ENCODE results near the gene FAM110A.

The FAM110A gene

GRCh38 chr20:839015-839414 is 5.5 kb downstream of the FAM110A start:
- Histone ChIP-seq H3K79me2 (ENCODE audit: control insufficient read depth, low read length) (peaks cover 46% of the 10 kb centered on the region), H3K9me3 (ENCODE audit: control insufficient read depth, insufficient read depth, low read length) (no peaks in the 10 kb centered on the region), H3K4me3 (ENCODE audit: low read length) (no peak overlapping the region), H3K27me3 (ENCODE audit: control insufficient read depth, low read length) (peaks cover 5% of the 10 kb centered on the region; the same call in 1 of the 2 replicates), H3F3A (ENCODE audit: control insufficient read depth, insufficient read depth) (peaks cover 7% of the 10 kb centered on the region; the same call in 1 of the 2 replicates), H3K4me1 (ENCODE audit: control insufficient read depth, low read length) (peaks cover 51% of the 10 kb centered on the region), H3K9me2 (replicated peaks; ENCODE audit: control insufficient read depth, low read length) (no peaks in the 10 kb centered on the region), H3K27ac (ENCODE audit: low read depth, low read length) (no peak overlapping the region), H3K36me3 (ENCODE audit: control insufficient read depth, low read length) (no peaks in the 10 kb centered on the region), H3K4me2 (ENCODE audit: low read length) (no peak overlapping the region), H4K20me1 (ENCODE audit: control insufficient read depth, insufficient read depth, low read depth, low read length) (peaks cover 4% of the 10 kb centered on the region; the same call in 1 of the 2 replicates)
- TF ChIP-seq, protein P1, sequence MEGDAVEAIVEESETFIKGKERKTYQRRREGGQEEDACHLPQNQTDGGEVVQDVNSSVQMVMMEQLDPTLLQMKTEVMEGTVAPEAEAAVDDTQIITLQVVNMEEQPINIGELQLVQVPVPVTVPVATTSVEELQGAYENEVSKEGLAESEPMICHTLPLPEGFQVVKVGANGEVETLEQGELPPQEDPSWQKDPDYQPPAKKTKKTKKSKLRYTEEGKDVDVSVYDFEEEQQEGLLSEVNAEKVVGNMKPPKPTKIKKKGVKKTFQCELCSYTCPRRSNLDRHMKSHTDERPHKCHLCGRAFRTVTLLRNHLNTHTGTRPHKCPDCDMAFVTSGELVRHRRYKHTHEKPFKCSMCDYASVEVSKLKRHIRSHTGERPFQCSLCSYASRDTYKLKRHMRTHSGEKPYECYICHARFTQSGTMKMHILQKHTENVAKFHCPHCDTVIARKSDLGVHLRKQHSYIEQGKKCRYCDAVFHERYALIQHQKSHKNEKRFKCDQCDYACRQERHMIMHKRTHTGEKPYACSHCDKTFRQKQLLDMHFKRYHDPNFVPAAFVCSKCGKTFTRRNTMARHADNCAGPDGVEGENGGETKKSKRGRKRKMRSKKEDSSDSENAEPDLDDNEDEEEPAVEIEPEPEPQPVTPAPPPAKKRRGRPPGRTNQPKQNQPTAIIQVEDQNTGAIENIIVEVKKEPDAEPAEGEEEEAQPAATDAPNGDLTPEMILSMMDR (IDR thresholded peaks at IDR 0.05; ENCODE audit: low read depth, low read length, poor library complexity, severe bottlenecking) = no peak
- no peak for TF ChIP-seq EZH2phosphoT487 (IDR thresholded peaks at IDR 0.05; ENCODE audit: borderline replicate concordance, low read length)

- peaks cover 51% of the 10 kb centered on the region for H3K4me1 ChIP-seq (ENCODE audit: control insufficient read depth, low read length)
- no peaks in the 10 kb centered on the region for H3K36me3 ChIP-seq (ENCODE audit: control insufficient read depth, low read length)
- H3K4me2 ChIP-seq (ENCODE audit: low read length) = no peak overlapping the region
- H3K79me2 ChIP-seq (ENCODE audit: control insufficient read depth, low read length) = peaks cover 44% of the 10 kb centered on the region
- H3F3A ChIP-seq (ENCODE audit: control insufficient read depth, insufficient read depth) = peaks cover 7% of the 10 kb centered on the region; the same call in 1 of the 2 replicates
- no peak overlapping the region for H3K4me3 ChIP-seq (ENCODE audit: low read length)
- H3K9me2 ChIP-seq (replicated peaks; ENCODE audit: control insufficient read depth, low read length) = no peaks in the 10 kb centered on the region
- no peak for TF ChIP-seq EZH2phosphoT487 (IDR thresholded peaks at IDR 0.05; ENCODE audit: borderline replicate concordance, low read length)
- TF ChIP-seq, protein P1 (IDR thresholded peaks at IDR 0.05; ENCODE audit: low read depth, low read length, poor library complexity, severe bottlenecking) = no peak
- no peaks in the 10 kb centered on the region for H3K9me3 ChIP-seq (ENCODE audit: control insufficient read depth, insufficient read depth, low read length)
- no peak overlapping the region for H3K27ac ChIP-seq (ENCODE audit: low read depth, low read length)
- H4K20me1 ChIP-seq (ENCODE audit: control insufficient read depth, insufficient read depth, low read depth, low read length) = peaks cover 4% of the 10 kb centered on the region; the same call in 1 of the 2 replicates
- H3K27me3 ChIP-seq (ENCODE audit: control insufficient read depth, low read length) = peaks cover 5% of the 10 kb centered on the region; the same call in 1 of the 2 replicates
Observed at GRCh38 chr20:839626-840025, 6.1 kb downstream of the FAM110A start.

DNA sequence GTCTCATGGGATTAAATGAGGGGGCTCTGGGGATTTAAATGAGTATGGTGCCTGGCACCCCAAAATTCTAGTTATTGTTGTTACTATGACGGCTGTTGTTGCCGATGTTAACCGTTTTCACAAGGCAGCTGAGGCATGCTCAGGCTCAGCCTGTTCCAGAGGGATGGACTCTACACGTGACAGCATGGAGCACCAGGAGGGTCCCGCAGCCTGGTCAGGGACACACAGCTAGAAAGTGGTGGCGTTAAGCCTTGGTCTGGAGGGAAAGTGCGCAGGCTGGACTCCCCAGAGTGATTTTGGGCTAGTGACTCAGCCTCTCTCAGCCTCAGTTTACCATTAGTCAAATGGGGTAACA is 7.0 kb downstream of the FAM110A start:
- H3K4me1 ChIP-seq (ENCODE audit: control insufficient read depth, low read length) = peaks cover 51% of the 10 kb centered on the region
- H3K4me3 ChIP-seq (ENCODE audit: low read length) = no peak overlapping the region; the same call in 1 of the 2 replicates
- H3K4me2 ChIP-seq (ENCODE audit: low read length) = no peak overlapping the region
- H3K79me2 ChIP-seq (ENCODE audit: control insufficient read depth, low read length) = peaks cover 46% of the 10 kb centered on the region
- peaks cover 7% of the 10 kb centered on the region; the same call in 1 of the 2 replicates for H3F3A ChIP-seq (ENCODE audit: control insufficient read depth, insufficient read depth)
- no peaks in the 10 kb centered on the region for H3K9me3 ChIP-seq (ENCODE audit: control insufficient read depth, insufficient read depth, low read length)
- peaks cover 4% of the 10 kb centered on the region; the same call in 1 of the 2 replicates for H4K20me1 ChIP-seq (ENCODE audit: control insufficient read depth, insufficient read depth, low read depth, low read length)
- no peaks in the 10 kb centered on the region for H3K9me2 ChIP-seq (replicated peaks; ENCODE audit: control insufficient read depth, low read length)
- H3K36me3 ChIP-seq (ENCODE audit: control insufficient read depth, low read length) = peaks cover 6% of the 10 kb centered on the region; the same call in 1 of the 2 replicates
- peaks cover 5% of the 10 kb centered on the region; the same call in 1 of the 2 replicates for H3K27me3 ChIP-seq (ENCODE audit: control insufficient read depth, low read length)
- H3K27ac ChIP-seq (ENCODE audit: low read depth, low read length) = no peak overlapping the region
- TF ChIP-seq, protein P1 (IDR thresholded peaks at IDR 0.05; ENCODE audit: low read depth, low read length, poor library complexity, severe bottlenecking) = no peak
- TF ChIP-seq EZH2phosphoT487 (IDR thresholded peaks at IDR 0.05; ENCODE audit: borderline replicate concordance, low read length) = no peak
